ENCODE data around the gene MB.

DNA sequence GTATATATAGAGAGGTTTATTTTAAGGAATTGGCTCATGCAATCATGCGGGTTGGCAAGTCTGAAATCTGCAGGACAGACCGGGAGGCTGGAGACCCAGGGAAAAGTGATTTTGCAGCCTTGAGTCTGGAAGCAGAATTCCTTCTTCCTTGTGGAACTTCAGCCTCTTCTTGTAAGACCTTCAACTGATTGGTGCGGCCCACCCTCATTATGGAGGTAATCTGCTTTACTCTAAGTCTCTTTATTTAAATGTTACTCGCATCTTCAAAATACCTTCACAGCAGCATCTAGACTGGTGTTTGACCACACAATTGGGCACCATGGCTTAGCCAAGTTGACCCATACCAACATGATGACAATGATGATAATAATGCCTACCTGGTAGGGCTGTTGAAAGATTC, 17.8 kb downstream of the MB start:
- TF ChIP-seq, protein P1, sequence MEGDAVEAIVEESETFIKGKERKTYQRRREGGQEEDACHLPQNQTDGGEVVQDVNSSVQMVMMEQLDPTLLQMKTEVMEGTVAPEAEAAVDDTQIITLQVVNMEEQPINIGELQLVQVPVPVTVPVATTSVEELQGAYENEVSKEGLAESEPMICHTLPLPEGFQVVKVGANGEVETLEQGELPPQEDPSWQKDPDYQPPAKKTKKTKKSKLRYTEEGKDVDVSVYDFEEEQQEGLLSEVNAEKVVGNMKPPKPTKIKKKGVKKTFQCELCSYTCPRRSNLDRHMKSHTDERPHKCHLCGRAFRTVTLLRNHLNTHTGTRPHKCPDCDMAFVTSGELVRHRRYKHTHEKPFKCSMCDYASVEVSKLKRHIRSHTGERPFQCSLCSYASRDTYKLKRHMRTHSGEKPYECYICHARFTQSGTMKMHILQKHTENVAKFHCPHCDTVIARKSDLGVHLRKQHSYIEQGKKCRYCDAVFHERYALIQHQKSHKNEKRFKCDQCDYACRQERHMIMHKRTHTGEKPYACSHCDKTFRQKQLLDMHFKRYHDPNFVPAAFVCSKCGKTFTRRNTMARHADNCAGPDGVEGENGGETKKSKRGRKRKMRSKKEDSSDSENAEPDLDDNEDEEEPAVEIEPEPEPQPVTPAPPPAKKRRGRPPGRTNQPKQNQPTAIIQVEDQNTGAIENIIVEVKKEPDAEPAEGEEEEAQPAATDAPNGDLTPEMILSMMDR (conservative IDR thresholded peaks at IDR 0.05; ENCODE audit: low read depth, low read length), result no peak
- TF ChIP-seq EZH2 (IDR thresholded peaks at IDR 0.05; ENCODE audit: borderline replicate concordance, low read depth, low read length, poor library complexity, severe bottlenecking), result no peak
